HepG2 (cell line): Measurements from ENCODE around the gene DOCK3. TPM values are rescaled to one million over a fixed set of nuclear protein-coding genes. Genes with fewer than 3 reads are reported as not detected.

Experiments used
- ATAC-seq: fragments of 200-7000 bp; cut with Tn5 transposase; 3 replicates; pipeline ENCODE4 v1.9.1; 2020; ENCODE audit warnings: mild to moderate bottlenecking, moderate library complexity
- BruUV-seq: library from RNA; stranded (reverse); fragments of 400-500 nt; replicated peaks from 2 replicates; lab custom pipeline; 2021; lab: Mats Ljungman, UMichigan
- CTCF ChIA-PET: fragments of 300-600 bp; formaldehyde crosslinking; extraction: SDS; loops from one replicate; lab custom pipeline; 2021; ENCODE audit warnings: low total read pairs, inconsistent platforms, low intra/inter-chr PET ratio; lab: Yijun Ruan, JAX
- POLR2A ChIA-PET: fragments of 350-600 bp; sonication (Branson Sonifier 250); formaldehyde crosslinking; loops from one replicate; lab custom pipeline; 2020; ENCODE audit warnings: antibody characterized with exemption, inconsistent platforms; lab: Yijun Ruan, JAX
- DNase-seq: peaks from one replicate; pipeline ENCODE4 v3.0.0-alpha.2; 2015; ENCODE audit warnings: low spot score
- FAIRE-seq: peaks from 3 replicates; lab custom pipeline; 2011; peaks lifted over from hg19 to GRCh38; lab: Jason Lieb, UNC
- H2AFZ ChIP-seq: one replicate; pipeline ENCODE4 v1.6.1; 2011; ENCODE audit warnings: low read length, inconsistent platforms
- H3K27ac ChIP-seq: fragments of 300-600 bp; 3 replicates; pipeline ENCODE4 v1.8.0; 2011; ENCODE audit warnings: mixed run types, mild to moderate bottlenecking, mixed read lengths, low read length, inconsistent platforms; ENCODE audit not compliant: insufficient read depth; ENCODE audit errors: extremely low read length
- H3K27me3 ChIP-seq, 2 experiments: fragments of 200-600 bp in 1 of 2; 2 replicates in 1 of 2; 3 replicates in 1 of 2; pipeline versions ENCODE4 v1.6.0 to v1.8.0; 2011; ENCODE audit warnings: low read length in 2 of 2, mild to moderate bottlenecking in 2 of 2, moderate library complexity in 2 of 2, inconsistent platforms in 1 of 2; ENCODE audit not compliant: insufficient read depth in 2 of 2, control insufficient read depth in 1 of 2
- H3K36me3 ChIP-seq, 2 experiments: fragments of 200-600 bp in 1 of 2; replicated peaks in 1 of 2; 2 replicates in 1 of 2; 3 replicates in 1 of 2; pipeline versions ENCODE4 v1.5.1 to v1.8.0; 2011; ENCODE audit warnings: low read length in 2 of 2, inconsistent platforms in 1 of 2; ENCODE audit not compliant: insufficient read depth in 2 of 2, control insufficient read depth in 1 of 2
- H3K4me1 ChIP-seq: 2 replicates; pipeline ENCODE4 v1.5.1; 2012; ENCODE audit warnings: low read length, inconsistent platforms; ENCODE audit not compliant: insufficient read depth
- H3K4me2 ChIP-seq: 2 replicates; pipeline ENCODE4 v1.6.0; 2011; ENCODE audit warnings: low read depth, low read length, inconsistent platforms
- H3K4me3 ChIP-seq, 3 experiments: fragments of 200-600 bp in 1 of 3; sonication (generic), shearing (Covaris generic) in 1 of 3; replicated peaks in 1 of 3; 2 replicates each; pipeline ENCODE4 v1.5.1; 2011 to 2016; ENCODE audit warnings: low read length in 3 of 3, inconsistent platforms in 2 of 3, low read depth in 2 of 3, mild to moderate bottlenecking in 2 of 3, control low read depth in 1 of 3, mixed read lengths in 1 of 3; ENCODE audit not compliant: insufficient read depth in 1 of 3
- H3K79me2 ChIP-seq: one replicate; pipeline ENCODE4 v1.6.1; 2011; ENCODE audit warnings: low read length, inconsistent platforms; ENCODE audit not compliant: insufficient read depth
- H3K9ac ChIP-seq: 2 replicates; pipeline ENCODE4 v1.6.0; 2011; ENCODE audit warnings: mild to moderate bottlenecking, low read depth, low read length, inconsistent platforms; ENCODE audit not compliant: insufficient read depth
- H3K9me3 ChIP-seq: 2 replicates; pipeline ENCODE4 v1.5.1; 2012; ENCODE audit warnings: mild to moderate bottlenecking, low read length
- H4K20me1 ChIP-seq: 2 replicates; pipeline ENCODE4 v1.6.0; 2011; ENCODE audit warnings: inconsistent platforms, mild to moderate bottlenecking, low read length, moderate library complexity; ENCODE audit not compliant: insufficient read depth
- GATAD2A ChIP-seq: IDR thresholded peaks from 2 replicates; pipeline ENCODE4 v1.6.1; 2016
- MLLT10 ChIP-seq: sonication (generic); formaldehyde crosslinking; IDR thresholded peaks from 2 replicates; pipeline ENCODE4 v1.4.0; 2020; ENCODE audit warnings: missing genetic modification reagents
- NFAT5 ChIP-seq: sonication (generic); formaldehyde crosslinking; IDR thresholded peaks from 2 replicates; pipeline ENCODE4 v1.4.0; 2020; ENCODE audit warnings: missing genetic modification reagents
- NR0B2 ChIP-seq: sonication (generic); formaldehyde crosslinking; IDR thresholded peaks from 2 replicates; pipeline ENCODE4 v1.4.0; 2020; ENCODE audit warnings: mild to moderate bottlenecking, missing genetic modification reagents
- ZBED4 ChIP-seq: sonication (generic); formaldehyde crosslinking; IDR thresholded peaks from 2 replicates; pipeline ENCODE4 v1.4.0; 2020; ENCODE audit warnings: missing genetic modification reagents, borderline replicate concordance
- ZFYVE20 ChIP-seq: sonication (generic); formaldehyde crosslinking; IDR thresholded peaks from 2 replicates; pipeline ENCODE4 v1.8.0; 2023; ENCODE audit warnings: low read depth, mild to moderate bottlenecking, moderate library complexity, missing genetic modification reagents, borderline replicate concordance
- ZNF143 ChIP-seq: sonication (generic); formaldehyde crosslinking; IDR thresholded peaks from 2 replicates; pipeline ENCODE4 v1.4.0; 2020; ENCODE audit warnings: missing genetic modification reagents
- ZNF33B ChIP-seq: sonication (generic); formaldehyde crosslinking; IDR thresholded peaks from 2 replicates; pipeline ENCODE4 v1.5.1; 2020; ENCODE audit warnings: mild to moderate bottlenecking, missing genetic modification reagents
- ZSCAN20 ChIP-seq: sonication (generic); formaldehyde crosslinking; IDR thresholded peaks from 2 replicates; pipeline ENCODE4 v1.4.0; 2020; ENCODE audit warnings: missing genetic modification reagents, mild to moderate bottlenecking, borderline replicate concordance
- WGBS: methylation state at CpG from one replicate; pipeline ENCODE4 v1.1.6; 2017; ENCODE audit warnings: low lambda C conversion rate; 5-methylcytosine and 5-hydroxymethylcytosine counted together
- in situ Hi-C: cut with HindIII; loops from 2 replicates; pipeline ENCODE4 v1.10.0; 2017; ENCODE audit warnings: low pct_unique_long_range_greater_than_20kb; ENCODE audit not compliant: extremely low pct_ligation_motif_present
- intact Hi-C: fragments of 100-400 bp; cut with micrococcal nuclease; formaldehyde crosslinking; loops from one replicate; pipeline ENCODE4 v1.10.0; 2022; ENCODE audit not compliant: unreplicated experiment
- polyA plus RNA-seq, 8 experiments: library from polyadenylated mRNA; depleted of rRNA in 3 of 8; stranded (reverse) in 7 of 8; unstranded in 1 of 8; fragments of >200 nt; fragmentation: Illumina TruSeq in 4 of 8; extraction: Trizol in 4 of 8; gene quantifications; 2 replicates each; pipeline versions ENCODE4 v1.2.1 to v1.2.3, GENCODE V29; 2011 to 2016; ENCODE audit warnings: low read depth in 4 of 8, missing spikeins in 1 of 8, mixed read lengths in 1 of 8; ENCODE audit not compliant: insufficient read depth in 1 of 8
- total RNA-seq, 5 experiments: library from RNA; depleted of rRNA; stranded (reverse); fragments of >200 nt; fragmentation: Illumina TruSeq; extraction: Trizol; gene quantifications; 2 replicates each; pipeline ENCODE4 v1.2.3, GENCODE V29; 2016; ENCODE audit warnings: low read depth in 1 of 5

DOCK3 gene
- total and polyA plus RNA-seq, 2 of the 13 experiments (the other 11 are each of a cell fraction or from before 2014, with no cell fraction given) = not detected

- POLR2A ChIA-PET = no interaction called here
- no peaks in the 10 kb centered on the region for H4K20me1 ChIP-seq
- CTCF ChIA-PET = no interaction called here
- DNase-seq = no peak
- H3K27me3 ChIP-seq = no peaks in the 10 kb centered on the region
- no peak overlapping the region for H3K4me3 ChIP-seq
- no peak overlapping the region for H2AFZ ChIP-seq
- no peaks in the 10 kb centered on the region for H3K4me1 ChIP-seq
- no peaks in the 10 kb centered on the region for H3K9me3 ChIP-seq
- H3K79me2 ChIP-seq = no peaks in the 10 kb centered on the region
- no peaks in the 10 kb centered on the region for H3K36me3 ChIP-seq
- in situ Hi-C loops = no loop called here
- WGBS = 0% methylated on average over 1 of the region's 1 CpG
- TF ChIP-seq ZSCAN20 (CRISPR knock-in tag) (no peak), ZNF143 (CRISPR knock-in tag) (no peak)
- TF ChIP-seq, all 625 proteins: peak for 0
- Histone ChIP-seq H3K9ac (no peak overlapping the region), H3K4me2 (no peak overlapping the region), H3K27ac (no peak overlapping the region)
- FAIRE-seq = no peak
- ATAC-seq = no peak
- no TSS peak for BruUV-seq
- intact Hi-C loops = no loop called here
These were observed 151.1 kb downstream of the DOCK3 start for GRCh38 chr3:50825841-50826240.

GRCh38 chr3:50830451-50830850 is 155.7 kb downstream of the DOCK3 start:
- POLR2A ChIA-PET = no interaction called here
- Histone ChIP-seq H2AFZ (no peak overlapping the region), H3K36me3 (no peaks in the 10 kb centered on the region), H3K27ac (no peak overlapping the region), H3K4me3 (no peak overlapping the region), H3K27me3 (no peaks in the 10 kb centered on the region), H3K4me1 (no peaks in the 10 kb centered on the region), H3K9me3 (no peaks in the 10 kb centered on the region), H3K79me2 (no peaks in the 10 kb centered on the region), H4K20me1 (no peaks in the 10 kb centered on the region), H3K9ac (no peak overlapping the region), H3K4me2 (no peak overlapping the region)
- ATAC-seq (no peak), DNase-seq (no peak), FAIRE-seq (no peak)
- intact Hi-C loops = no loop called here
- in situ Hi-C loops = no loop called here
- WGBS = 22% methylated on average over 3 of the region's 3 CpGs
- BruUV-seq = no TSS peak
- CTCF ChIA-PET = no interaction called here
- no peak for TF ChIP-seq ZNF33B (CRISPR knock-in tag)
- no peak for TF ChIP-seq NFAT5 (CRISPR knock-in tag)
- TF ChIP-seq ZBED4 (CRISPR knock-in tag) = no peak
- no peak for TF ChIP-seq MLLT10 (CRISPR knock-in tag)
- no peak for TF ChIP-seq NR0B2 (CRISPR knock-in tag)
- TF ChIP-seq GATAD2A (CRISPR knock-in tag) = no peak
- TF ChIP-seq ZFYVE20 (CRISPR knock-in tag) = no peak
